Measurements from ENCODE around the gene OR2A5. TPM values are rescaled to one million over a fixed set of nuclear protein-coding genes. Genes with fewer than 3 reads are reported as not detected.

OR2A5 gene
- total RNA-seq, 2 experiments from 2014 or later: not detected

GRCh38 chr7:144022169-144022568 is 26.6 kb upstream of the OR2A5 start:
- no peaks in the 10 kb centered on the region for H3K4me1 Mint-ChIP-seq (ENCODE audit: low read depth)
- no peak overlapping the region for H3K27ac Mint-ChIP-seq
- no peak for DNase-seq
- CTCF ChIA-PET: no interaction called here
- POLR2A ChIA-PET: no interaction called here
- H3K9me3 Mint-ChIP-seq: no peaks in the 10 kb centered on the region
- H3K27me3 Mint-ChIP-seq: peaks cover 1% of the 10 kb centered on the region
- intact Hi-C loops (cut with micrococcal nuclease): no loop called here
- H3K36me3 Mint-ChIP-seq: no peaks in the 10 kb centered on the region
- no peak overlapping the region for H3K4me3 Mint-ChIP-seq

- Mint-ChIP-seq H3K27ac (no peak overlapping the region), H3K36me3 (no peaks in the 10 kb centered on the region), H3K27me3 (peaks cover 1% of the 10 kb centered on the region), H3K9me3 (no peaks in the 10 kb centered on the region), H3K4me1 (ENCODE audit: low read depth) (peaks cover 5% of the 10 kb centered on the region), H3K4me3 (no peak overlapping the region)
- no peak for DNase-seq
- ChIA-PET POLR2A (no interaction called here), CTCF (no interaction called here)
- intact Hi-C loops (cut with micrococcal nuclease): no loop called here
Observed at GRCh38 chr7:144023171-144023827, 25.4 kb upstream of the OR2A5 start.

- no peak for DNase-seq
- ChIA-PET POLR2A (no interaction called here), CTCF (no interaction called here)
- Mint-ChIP-seq H3K27ac (no peak overlapping the region), H3K4me1 (ENCODE audit: low read depth) (peaks cover 5% of the 10 kb centered on the region), H3K4me3 (no peak overlapping the region), H3K36me3 (no peaks in the 10 kb centered on the region), H3K9me3 (no peaks in the 10 kb centered on the region), H3K27me3 (no peaks in the 10 kb centered on the region)
- intact Hi-C loops (cut with micrococcal nuclease): no loop called here
Observed at GRCh38 chr7:144024213-144024612, 24.5 kb upstream of the OR2A5 start.

GRCh38 chr7:144026203-144026883 is 22.4 kb upstream of the OR2A5 start:
- Mint-ChIP-seq H3K36me3 (no peaks in the 10 kb centered on the region), H3K27ac (no peak overlapping the region), H3K9me3 (no peaks in the 10 kb centered on the region), H3K27me3 (peaks cover under 1% of the 10 kb centered on the region), H3K4me1 (ENCODE audit: low read depth) (peaks cover 5% of the 10 kb centered on the region), H3K4me3 (no peak overlapping the region)
- ChIA-PET CTCF (no interaction called here), POLR2A (no interaction called here)
- no peak for DNase-seq
- intact Hi-C loops (cut with micrococcal nuclease): no loop called here

GRCh38 chr7:144027070-144027469 is 21.7 kb upstream of the OR2A5 start:
- Mint-ChIP-seq H3K4me1 (ENCODE audit: low read depth) (peaks cover 5% of the 10 kb centered on the region), H3K4me3 (no peak overlapping the region), H3K36me3 (no peaks in the 10 kb centered on the region), H3K27me3 (peaks cover 5% of the 10 kb centered on the region), H3K9me3 (no peaks in the 10 kb centered on the region), H3K27ac (no peak overlapping the region)
- no peak for DNase-seq
- ChIA-PET POLR2A (no interaction called here), CTCF (no interaction called here)
- intact Hi-C loops (cut with micrococcal nuclease): no loop called here

GRCh38 chr7:144027974-144028373 is 20.8 kb upstream of the OR2A5 start:
- ChIA-PET POLR2A (no interaction called here), CTCF (interaction anchor here (0.7 to 1.0 kb wide), 2 partner anchors 32 to 100 kb away, joined by 3 to 4 read pairs; no protein-coding TSS in a partner anchor)
- intact Hi-C loops (cut with micrococcal nuclease): no loop called here
- H3K4me3 Mint-ChIP-seq: no peak overlapping the region
- no peak overlapping the region for H3K27ac Mint-ChIP-seq
- no peaks in the 10 kb centered on the region for H3K36me3 Mint-ChIP-seq
- peaks cover 7% of the 10 kb centered on the region for H3K27me3 Mint-ChIP-seq
- DNase-seq: no peak
- H3K4me1 Mint-ChIP-seq (ENCODE audit: low read depth): peaks cover 5% of the 10 kb centered on the region
- no peaks in the 10 kb centered on the region for H3K9me3 Mint-ChIP-seq

GRCh38 chr7:144028547-144028946 is 20.2 kb upstream of the OR2A5 start:
- H3K27me3 Mint-ChIP-seq: peaks cover 8% of the 10 kb centered on the region
- no peak for DNase-seq
- H3K4me3 Mint-ChIP-seq: no peak overlapping the region
- H3K27ac Mint-ChIP-seq: no peak overlapping the region
- H3K4me1 Mint-ChIP-seq (ENCODE audit: low read depth): peaks cover 5% of the 10 kb centered on the region
- H3K9me3 Mint-ChIP-seq: no peaks in the 10 kb centered on the region
- CTCF ChIA-PET: interaction anchor here (1.0 kb wide), 1 partner anchor 100 kb away, joined by 4 read pairs; no protein-coding TSS in a partner anchor
- POLR2A ChIA-PET: no interaction called here
- no peaks in the 10 kb centered on the region for H3K36me3 Mint-ChIP-seq
- intact Hi-C loops (cut with micrococcal nuclease): no loop called here

- H3K4me3 Mint-ChIP-seq: no peak overlapping the region
- H3K9me3 Mint-ChIP-seq: no peaks in the 10 kb centered on the region
- peaks cover 4% of the 10 kb centered on the region for H3K4me1 Mint-ChIP-seq (ENCODE audit: low read depth)
- DNase-seq: no peak
- H3K36me3 Mint-ChIP-seq: no peaks in the 10 kb centered on the region
- POLR2A ChIA-PET: no interaction called here
- intact Hi-C loops (cut with micrococcal nuclease): no loop called here
- CTCF ChIA-PET: interaction anchor here (0.6 to 1.6 kb wide), 2 partner anchors 48 to 96 kb away, joined by 3 to 6 read pairs; no protein-coding TSS in a partner anchor
- peaks cover 14% of the 10 kb centered on the region for H3K27me3 Mint-ChIP-seq
- H3K27ac Mint-ChIP-seq: no peak overlapping the region
Observed at GRCh38 chr7:144032516-144032915, 16.2 kb upstream of the OR2A5 start.

GRCh38 chr7:144032985-144033709 is 15.6 kb upstream of the OR2A5 start:
- Mint-ChIP-seq H3K4me1 (ENCODE audit: low read depth) (no peaks in the 10 kb centered on the region), H3K27ac (no peak overlapping the region), H3K9me3 (no peaks in the 10 kb centered on the region), H3K27me3 (peaks cover 14% of the 10 kb centered on the region), H3K36me3 (no peaks in the 10 kb centered on the region), H3K4me3 (no peak overlapping the region)
- intact Hi-C loops (cut with micrococcal nuclease): no loop called here
- DNase-seq: no peak
- POLR2A ChIA-PET: no interaction called here
- CTCF ChIA-PET: interaction anchor here (1.6 kb wide), 1 partner anchor 48 kb away, joined by 6 read pairs; no protein-coding TSS in a partner anchor

- intact Hi-C loops (cut with micrococcal nuclease): no loop called here
- POLR2A ChIA-PET: no interaction called here
- Mint-ChIP-seq H3K27me3 (peaks cover 14% of the 10 kb centered on the region), H3K36me3 (no peaks in the 10 kb centered on the region), H3K4me3 (no peak overlapping the region), H3K27ac (no peak overlapping the region), H3K4me1 (ENCODE audit: low read depth) (no peaks in the 10 kb centered on the region), H3K9me3 (no peaks in the 10 kb centered on the region)
- CTCF ChIA-PET: no interaction called here
- DNase-seq: no peak
Observed at GRCh38 chr7:144035385-144035784, 13.4 kb upstream of the OR2A5 start.

GRCh38 chr7:144036302-144036885 is 12.4 kb upstream of the OR2A5 start:
- no peak overlapping the region for H3K27ac Mint-ChIP-seq
- H3K4me1 Mint-ChIP-seq (ENCODE audit: low read depth): no peaks in the 10 kb centered on the region
- H3K36me3 Mint-ChIP-seq: no peaks in the 10 kb centered on the region

GRCh38 chr7:144037414-144038035 is 11.2 kb upstream of the OR2A5 start:
- no peaks in the 10 kb centered on the region for H3K4me1 Mint-ChIP-seq (ENCODE audit: low read depth)
- DNase-seq: no peak
- intact Hi-C loops (cut with micrococcal nuclease): no loop called here
- no peak overlapping the region for H3K4me3 Mint-ChIP-seq
- no peaks in the 10 kb centered on the region for H3K9me3 Mint-ChIP-seq
- ChIA-PET POLR2A (no interaction called here), CTCF (no interaction called here)
- H3K27ac Mint-ChIP-seq: no peak overlapping the region
- no peaks in the 10 kb centered on the region for H3K36me3 Mint-ChIP-seq
- H3K27me3 Mint-ChIP-seq: peaks cover 9% of the 10 kb centered on the region

More at GRCh38 chr7:144036302-144036885, 12.4 kb upstream of the OR2A5 start:
- Mint-ChIP-seq H3K4me3 (no peak overlapping the region), H3K27me3 (peaks cover 14% of the 10 kb centered on the region), H3K9me3 (no peaks in the 10 kb centered on the region)
- intact Hi-C loops (cut with micrococcal nuclease): no loop called here
- DNase-seq: no peak
- ChIA-PET CTCF (no interaction called here), POLR2A (no interaction called here)
